Keratinocyte (primary cell): ENCODE measurements around the gene ITGA2. TPM values are rescaled to one million over a fixed set of nuclear protein-coding genes. Genes with fewer than 3 reads are reported as not detected.

Experiments used
- DNase-seq: peaks from one replicate; pipeline ENCODE4 v3.0.0-alpha.2; 2011; ENCODE audit warnings: low read depth, missing footprints, low spot score
- FAIRE-seq: peaks from 2 replicates; lab custom pipeline; 2011; peaks lifted over from hg19 to GRCh38; lab: Jason Lieb, UNC
- H2AFZ ChIP-seq: 2 replicates; pipeline ENCODE4 v1.6.0; 2012; ENCODE audit warnings: low read length, control low read depth, inconsistent platforms; ENCODE audit not compliant: control insufficient read depth
- H3K27ac ChIP-seq: 2 replicates; pipeline ENCODE4 v1.5.1; 2011; ENCODE audit warnings: low read length; ENCODE audit not compliant: control insufficient read depth, insufficient read depth
- H3K27me3 ChIP-seq: 3 replicates; pipeline ENCODE4 v1.6.0; 2011; ENCODE audit warnings: low read length; ENCODE audit not compliant: control insufficient read depth, insufficient read depth; ENCODE audit errors: extremely low read depth
- H3K36me3 ChIP-seq, 2 experiments: 2 replicates in 1 of 2; 3 replicates in 1 of 2; pipeline ENCODE4 v1.5.1; 2011; ENCODE audit warnings: low read length in 2 of 2, mild to moderate bottlenecking in 1 of 2; ENCODE audit not compliant: control insufficient read depth in 2 of 2, insufficient read depth in 2 of 2; ENCODE audit errors: extremely low read depth in 1 of 2
- H3K4me1 ChIP-seq: 3 replicates; pipeline ENCODE4 v1.5.1; 2011; ENCODE audit warnings: low read length; ENCODE audit not compliant: control insufficient read depth, insufficient read depth; ENCODE audit errors: extremely low read depth
- H3K4me2 ChIP-seq: 3 replicates; pipeline ENCODE4 v1.6.0; 2011; ENCODE audit warnings: low read depth, low read length; ENCODE audit not compliant: control insufficient read depth, insufficient read depth; ENCODE audit errors: extremely low read depth
- H3K4me3 ChIP-seq, 3 experiments: fragments of 200-600 bp in 1 of 3; sonication (generic) in 1 of 3; 2 replicates in 2 of 3; 3 replicates in 1 of 3; pipeline ENCODE4 v1.5.1; 2011 to 2016; ENCODE audit warnings: low read length in 3 of 3, mild to moderate bottlenecking in 3 of 3, control low read depth in 2 of 3, inconsistent platforms in 1 of 3, low read depth in 1 of 3, mixed read lengths in 1 of 3, mixed run types in 1 of 3, moderate library complexity in 1 of 3; ENCODE audit not compliant: control insufficient read depth in 2 of 3, insufficient read depth in 2 of 3; ENCODE audit errors: extremely low read depth in 1 of 3
- H3K79me2 ChIP-seq: 2 replicates; pipeline ENCODE4 v1.6.0; 2012; ENCODE audit warnings: low read length; ENCODE audit not compliant: control insufficient read depth, insufficient read depth
- H3K9ac ChIP-seq: 3 replicates; pipeline ENCODE4 v1.6.0; 2011; ENCODE audit warnings: low read length; ENCODE audit not compliant: control insufficient read depth, insufficient read depth; ENCODE audit errors: extremely low read depth
- H3K9me1 ChIP-seq: 3 replicates; pipeline ENCODE4 v1.6.0; 2011; ENCODE audit warnings: low read length; ENCODE audit not compliant: control insufficient read depth, insufficient read depth; ENCODE audit errors: extremely low read depth
- H3K9me3 ChIP-seq: 2 replicates; pipeline ENCODE4 v1.5.1; 2012; ENCODE audit warnings: low read depth, low read length; ENCODE audit not compliant: control insufficient read depth
- H4K20me1 ChIP-seq: 3 replicates; pipeline ENCODE4 v1.6.0; 2011; ENCODE audit warnings: low read length; ENCODE audit not compliant: control insufficient read depth, insufficient read depth; ENCODE audit errors: extremely low read depth
- EZH2 ChIP-seq: IDR thresholded peaks from one replicate; pipeline ENCODE4 v1.6.1; 2012; ENCODE audit warnings: inconsistent platforms, mild to moderate bottlenecking, low read length, moderate library complexity
- dilution Hi-C: fragments of 300-500 bp; cut with MboI; formaldehyde crosslinking; loops from one replicate; pipeline ENCODE4 v1.7.0; 2020; ENCODE audit warnings: low sequenced_read_pairs; ENCODE audit not compliant: extremely low pct_ligation_motif_present
- polyA plus RNA-seq, 5 experiments: library from polyadenylated mRNA; depleted of rRNA in 3 of 5; stranded (reverse) in 3 of 5; stranded (forward) in 1 of 5; unstranded in 1 of 5; fragments of >200 nt; gene quantifications; 1 replicate in 1 of 5; 2 replicates in 3 of 5; 3 replicates in 1 of 5; pipeline versions ENCODE4 v1.2.1 to v1.2.3, GENCODE V29; 2011 to 2012; ENCODE audit warnings: missing spikeins in 2 of 5, low read depth in 1 of 5, low replicate concordance in 1 of 5
- TF ChIP-seq, protein P1 (sequence below), 3 experiments: IDR thresholded peaks in 1 of 3; conservative IDR thresholded peaks in 1 of 3; optimal IDR thresholded peaks in 1 of 3; 2 replicates in 2 of 3; 3 replicates in 1 of 3; pipeline versions ENCODE3 to v1.5.1; 2011; ENCODE audit warnings: low read length in 3 of 3, mild to moderate bottlenecking in 3 of 3, moderate library complexity in 2 of 3, control low read depth in 1 of 3, inconsistent platforms in 1 of 3; ENCODE audit not compliant: insufficient read depth in 2 of 3; ENCODE audit errors: extremely low read depth in 1 of 3

ITGA2 gene
- polyA plus RNA-seq, 1 donor (not counting 4 experiments of a cell fraction or from before 2014, with no cell fraction given) = 112 TPM

DNA sequence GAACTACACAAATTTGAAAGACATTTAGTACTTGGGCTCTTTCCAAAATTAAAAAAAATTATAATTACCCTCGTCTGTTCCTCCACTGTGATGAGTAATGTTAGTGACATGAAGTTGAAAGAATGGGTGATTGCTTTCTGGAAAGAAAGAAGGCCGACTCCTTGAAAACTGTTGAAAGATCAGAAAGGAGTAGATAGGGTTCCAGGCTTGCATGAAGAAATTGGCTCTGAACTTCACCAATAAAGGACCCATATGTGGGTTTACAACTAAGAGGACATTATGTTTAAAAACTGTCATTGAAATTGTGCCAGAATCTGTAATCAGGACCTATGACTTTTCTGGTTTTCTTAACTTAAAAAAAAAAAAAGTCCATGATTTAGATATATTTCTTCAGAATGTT is 141.1 kb downstream of the ITGA2 start:
- no peak for TF ChIP-seq EZH2
- TF ChIP-seq, protein P1, sequence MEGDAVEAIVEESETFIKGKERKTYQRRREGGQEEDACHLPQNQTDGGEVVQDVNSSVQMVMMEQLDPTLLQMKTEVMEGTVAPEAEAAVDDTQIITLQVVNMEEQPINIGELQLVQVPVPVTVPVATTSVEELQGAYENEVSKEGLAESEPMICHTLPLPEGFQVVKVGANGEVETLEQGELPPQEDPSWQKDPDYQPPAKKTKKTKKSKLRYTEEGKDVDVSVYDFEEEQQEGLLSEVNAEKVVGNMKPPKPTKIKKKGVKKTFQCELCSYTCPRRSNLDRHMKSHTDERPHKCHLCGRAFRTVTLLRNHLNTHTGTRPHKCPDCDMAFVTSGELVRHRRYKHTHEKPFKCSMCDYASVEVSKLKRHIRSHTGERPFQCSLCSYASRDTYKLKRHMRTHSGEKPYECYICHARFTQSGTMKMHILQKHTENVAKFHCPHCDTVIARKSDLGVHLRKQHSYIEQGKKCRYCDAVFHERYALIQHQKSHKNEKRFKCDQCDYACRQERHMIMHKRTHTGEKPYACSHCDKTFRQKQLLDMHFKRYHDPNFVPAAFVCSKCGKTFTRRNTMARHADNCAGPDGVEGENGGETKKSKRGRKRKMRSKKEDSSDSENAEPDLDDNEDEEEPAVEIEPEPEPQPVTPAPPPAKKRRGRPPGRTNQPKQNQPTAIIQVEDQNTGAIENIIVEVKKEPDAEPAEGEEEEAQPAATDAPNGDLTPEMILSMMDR (optimal IDR thresholded peaks at IDR 0.05 in 1 of 3, IDR thresholded peaks at IDR 0.05 in 1 of 3, conservative IDR thresholded peaks at IDR 0.05 in 1 of 3; ENCODE audit: extremely low read depth in 1 of 3, insufficient read depth in 2 of 3, low read length in 3 of 3) = no peak
- H3K27ac ChIP-seq = no peak overlapping the region
- no peak overlapping the region for H3K4me2 ChIP-seq
- no peaks in the 10 kb centered on the region for H3K27me3 ChIP-seq
- H4K20me1 ChIP-seq = no peaks in the 10 kb centered on the region
- no peak overlapping the region for H3K9ac ChIP-seq
- no peaks in the 10 kb centered on the region for H3K79me2 ChIP-seq
- no peaks in the 10 kb centered on the region for H3K9me1 ChIP-seq
- H3K9me3 ChIP-seq = no peaks in the 10 kb centered on the region
- H3K4me3 ChIP-seq = no peak overlapping the region
- no peaks in the 10 kb centered on the region for H3K36me3 ChIP-seq
- FAIRE-seq (no peak), DNase-seq (no peak)
- H3K4me1 ChIP-seq = peaks cover 10% of the 10 kb centered on the region
- dilution Hi-C loops = no loop called here
- no peak overlapping the region for H2AFZ ChIP-seq

DNA sequence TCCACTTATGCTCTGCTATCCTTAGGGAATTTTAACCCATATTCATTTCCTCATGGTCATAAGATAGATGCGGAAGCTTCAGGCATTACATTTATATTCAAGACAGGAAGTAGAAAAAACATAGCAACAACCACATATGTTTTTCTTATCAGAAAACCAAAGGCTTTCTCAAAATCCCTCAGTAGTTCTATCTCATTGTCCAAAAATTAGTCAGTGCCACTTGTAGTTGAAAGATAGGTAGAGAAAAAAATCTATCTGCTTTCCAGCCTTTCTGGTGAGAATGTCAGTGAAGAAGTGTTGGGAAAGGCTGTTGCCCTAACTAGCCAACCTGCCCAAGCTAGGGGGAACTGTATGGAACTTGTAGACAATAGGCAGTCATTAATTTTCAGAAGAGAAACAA is 143.9 kb downstream of the ITGA2 start:
- dilution Hi-C loops = no loop called here
- Histone ChIP-seq H3K4me2 (no peak overlapping the region), H3K9me3 (no peaks in the 10 kb centered on the region), H4K20me1 (no peaks in the 10 kb centered on the region), H3K27ac (no peak overlapping the region), H3K36me3 (no peaks in the 10 kb centered on the region), H3K4me3 (no peak overlapping the region), H2AFZ (no peak overlapping the region), H3K9ac (no peak overlapping the region), H3K9me1 (no peaks in the 10 kb centered on the region), H3K27me3 (no peaks in the 10 kb centered on the region), H3K79me2 (no peaks in the 10 kb centered on the region), H3K4me1 (no peaks in the 10 kb centered on the region)
- TF ChIP-seq, protein P1 (optimal IDR thresholded peaks at IDR 0.05 in 1 of 3, IDR thresholded peaks at IDR 0.05 in 1 of 3, conservative IDR thresholded peaks at IDR 0.05 in 1 of 3; ENCODE audit: extremely low read depth in 1 of 3, insufficient read depth in 2 of 3, low read length in 3 of 3) = no peak
- TF ChIP-seq EZH2 = no peak
- DNase-seq (no peak), FAIRE-seq (no peak)

Other genes with a start within 250 kb of the ITGA2 start
- gene ITGA1, start 201.4 kb upstream of the ITGA2 start, polyA plus RNA-seq = 0.48 to 1.4 TPM (median 1.2 TPM) in 3 replicates
- 9.9 to 11.2 TPM (median 10.6 TPM) in 3 replicates for gene PELO, start 201.4 kb upstream of the ITGA2 start, polyA plus RNA-seq
- 28.2 to 54.3 TPM (median 50.3 TPM) in 3 replicates for gene MOCS2, start 120.4 kb downstream of the ITGA2 start, polyA plus RNA-seq